Measurements from ENCODE around the gene CARS2.
"Not testable (repeated sequence)": the region's sequence is repeated elsewhere in the genome, so short reads cannot be mapped to it uniquely, and the experiment has no call there.

The CARS2 gene

GRCh38 chr13:110615322-110616102 lies 90.4 kb downstream of the CARS2 start, which contains the start of gene NAXD:
Gene NAXD, plus strand, starts transcription at chr13:110615545. Its CDS starts 57 bp downstream, at chr13:110615602.
- DNase-seq: peak; percentile 56 to 78 (median 67)

- no peak for DNase-seq
Measured at GRCh38 chr13:110615005-110615321, 91.0 kb downstream of the CARS2 start.

GRCh38 chr13:110610955-110611595 lies 94.8 kb downstream of the CARS2 start:
- DNase-seq: no peak

- no peak for DNase-seq
Measured at GRCh38 chr13:110607675-110608224, 98.2 kb downstream of the CARS2 start.

- not testable (repeated sequence) for DNase-seq
Measured at GRCh38 chr13:110606281-110606680, 99.6 kb downstream of the CARS2 start.

- DNase-seq: no peak
Measured at GRCh38 chr13:110605132-110605531, 100.8 kb downstream of the CARS2 start.

- DNase-seq: no peak
Measured at GRCh38 chr13:110600980-110601379, 104.9 kb downstream of the CARS2 start.

GRCh38 chr13:110600261-110600819 lies 105.6 kb downstream of the CARS2 start:
- DNase-seq: no peak

GRCh38 chr13:110597041-110597689 lies 108.8 kb downstream of the CARS2 start:
- DNase-seq: no peak

GRCh38 chr13:110593430-110594130 lies 112.3 kb downstream of the CARS2 start:
- DNase-seq: peak in 2 of 6 experiments; percentile 23 to 25

GRCh38 chr13:110592665-110593064 lies 113.3 kb downstream of the CARS2 start:
- no peak for DNase-seq
